Measurements from ENCODE around the gene SRC.

SRC gene

DNA sequence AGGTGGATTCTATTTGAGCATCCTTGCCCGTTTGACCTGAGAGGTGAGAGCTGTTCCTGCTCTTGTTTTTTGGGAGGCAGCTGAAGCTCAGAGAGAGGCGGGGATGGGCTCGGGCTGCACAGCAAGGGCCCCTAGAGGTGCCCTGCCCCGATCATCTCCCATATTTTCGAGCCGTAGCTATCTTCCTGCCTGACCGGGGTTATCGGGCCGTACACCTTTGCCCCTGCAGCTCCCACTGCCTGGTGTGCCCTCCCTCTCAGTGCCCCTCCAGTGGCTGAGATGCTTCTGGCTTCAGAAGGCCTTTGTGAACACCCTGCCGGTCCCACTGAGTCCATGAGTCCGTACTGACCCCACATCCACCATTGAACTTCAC is 6.7 kb downstream of the SRC start:
- Histone ChIP-seq H2AFZ (ENCODE audit: low read depth, low read length) (no peak overlapping the region), H3K36me3 (ENCODE audit: insufficient read depth, low read length) (peaks cover 33% of the 10 kb centered on the region), H3K4me1 (ENCODE audit: insufficient read depth, low read length) (no peaks in the 10 kb centered on the region), H3K4me3 (ENCODE audit: low read length) (no peak overlapping the region), H3K27me3 (ENCODE audit: insufficient read depth, low read length) (no peaks in the 10 kb centered on the region), H3K9me3 (ENCODE audit: low read length) (no peaks in the 10 kb centered on the region)

- H3K27me3 ChIP-seq (ENCODE audit: insufficient read depth, low read length), result no peaks in the 10 kb centered on the region
- no peaks in the 10 kb centered on the region for H3K9me3 ChIP-seq (ENCODE audit: low read length)
- H3K4me1 ChIP-seq (ENCODE audit: insufficient read depth, low read length), result no peaks in the 10 kb centered on the region
- no peak overlapping the region for H3K4me3 ChIP-seq (ENCODE audit: low read length)
- peaks cover 33% of the 10 kb centered on the region for H3K36me3 ChIP-seq (ENCODE audit: insufficient read depth, low read length)
- no peak overlapping the region for H2AFZ ChIP-seq (ENCODE audit: low read depth, low read length)
Observed at GRCh38 chr20:37353285-37353849, 7.4 kb downstream of the SRC start.

GRCh38 chr20:37354210-37355195 is 8.6 kb downstream of the SRC start:
- Histone ChIP-seq H3K36me3 (ENCODE audit: insufficient read depth, low read length) (peaks cover 33% of the 10 kb centered on the region), H3K27me3 (ENCODE audit: insufficient read depth, low read length) (no peaks in the 10 kb centered on the region), H2AFZ (ENCODE audit: low read depth, low read length) (no peak overlapping the region), H3K9me3 (ENCODE audit: low read length) (no peaks in the 10 kb centered on the region), H3K4me1 (ENCODE audit: insufficient read depth, low read length) (no peaks in the 10 kb centered on the region), H3K4me3 (ENCODE audit: low read length) (no peak overlapping the region)

DNA sequence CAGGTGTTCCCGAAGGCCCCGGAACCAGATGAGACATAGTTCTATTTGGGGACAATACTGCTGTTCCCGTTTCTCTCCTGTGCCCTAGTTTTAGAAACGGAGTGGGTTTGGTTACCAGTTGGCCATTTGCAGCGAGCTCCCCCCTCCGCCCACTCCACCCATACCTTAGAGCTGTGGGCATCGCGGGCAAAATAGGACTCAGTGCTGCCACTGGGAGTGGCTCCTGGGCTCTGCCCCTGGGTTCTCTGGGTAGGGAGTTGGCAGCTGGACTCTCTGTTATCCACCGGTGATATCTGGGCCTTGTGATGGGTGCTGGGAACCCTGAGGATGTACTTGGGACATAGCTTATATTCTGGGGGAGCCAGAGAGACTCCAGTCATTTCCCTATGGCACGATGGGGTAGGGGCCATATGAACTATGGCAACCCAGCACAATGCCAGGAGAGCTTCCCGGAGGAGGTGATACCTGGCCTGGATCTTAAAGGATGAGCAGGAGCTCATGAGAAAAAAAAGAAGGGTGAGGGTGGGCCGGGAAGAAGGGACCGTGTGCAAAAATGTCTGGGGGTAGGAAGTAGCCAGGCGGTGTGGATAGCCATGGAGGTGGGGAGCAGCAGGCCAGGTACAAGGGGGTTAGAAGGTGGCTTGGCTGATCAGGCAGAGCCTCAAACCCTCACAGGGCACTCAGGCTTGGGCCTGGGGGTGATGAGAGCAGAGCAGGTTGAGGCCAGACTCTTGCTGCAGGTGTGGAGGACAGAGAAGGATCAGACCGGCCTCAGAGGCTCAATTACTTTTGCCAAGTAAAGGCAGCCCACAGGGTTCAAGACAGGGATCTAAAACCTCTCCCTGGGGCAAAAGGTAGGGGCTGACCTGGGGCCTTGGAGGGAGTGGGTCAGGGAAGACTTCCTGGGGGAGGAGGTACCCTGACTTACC is 9.6 kb downstream of the SRC start:
- no peaks in the 10 kb centered on the region for H3K27me3 ChIP-seq (ENCODE audit: insufficient read depth, low read length)
- H3K36me3 ChIP-seq (ENCODE audit: insufficient read depth, low read length), result peaks cover 31% of the 10 kb centered on the region

DNA sequence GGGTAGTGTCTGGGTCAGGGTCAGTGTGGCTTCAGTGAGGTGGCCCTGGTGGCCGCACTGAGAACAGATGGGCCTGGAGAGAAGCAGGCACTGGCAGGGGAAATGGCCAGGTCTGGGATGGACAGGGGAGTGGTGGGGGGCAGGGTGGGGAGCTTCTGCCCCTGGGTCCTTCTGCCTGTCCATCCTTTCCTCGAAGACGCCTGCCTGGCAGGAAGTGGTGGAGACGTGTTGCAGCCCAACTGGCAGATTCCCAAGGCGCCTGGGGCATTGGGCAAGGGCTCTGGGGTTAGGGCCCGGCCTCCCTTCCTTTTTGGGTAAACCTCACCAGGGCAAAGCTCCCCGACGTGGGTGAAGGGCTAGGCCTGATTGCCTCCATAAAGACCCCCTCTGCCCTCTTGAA is 10.4 kb downstream of the SRC start:
- no peak overlapping the region for H2AFZ ChIP-seq (ENCODE audit: low read depth, low read length)
- no peaks in the 10 kb centered on the region for H3K9me3 ChIP-seq (ENCODE audit: low read length)
- H3K27me3 ChIP-seq (ENCODE audit: insufficient read depth, low read length), result no peaks in the 10 kb centered on the region
- H3K4me3 ChIP-seq (ENCODE audit: low read length), result no peak overlapping the region
- peaks cover 24% of the 10 kb centered on the region for H3K36me3 ChIP-seq (ENCODE audit: insufficient read depth, low read length)
- no peaks in the 10 kb centered on the region for H3K4me1 ChIP-seq (ENCODE audit: insufficient read depth, low read length)

More for the DNA sequence above, 9.6 kb downstream of the SRC start:
- Histone ChIP-seq H3K9me3 (ENCODE audit: low read length) (no peaks in the 10 kb centered on the region), H3K4me1 (ENCODE audit: insufficient read depth, low read length) (no peaks in the 10 kb centered on the region), H3K4me3 (ENCODE audit: low read length) (no peak overlapping the region), H2AFZ (ENCODE audit: low read depth, low read length) (no peak overlapping the region)

- no peaks in the 10 kb centered on the region for H3K4me1 ChIP-seq (ENCODE audit: insufficient read depth, low read length)
- no peak overlapping the region for H2AFZ ChIP-seq (ENCODE audit: low read depth, low read length)
- no peaks in the 10 kb centered on the region for H3K27me3 ChIP-seq (ENCODE audit: insufficient read depth, low read length)
- H3K4me3 ChIP-seq (ENCODE audit: low read length), result no peak overlapping the region
- H3K9me3 ChIP-seq (ENCODE audit: low read length), result no peaks in the 10 kb centered on the region
- H3K36me3 ChIP-seq (ENCODE audit: insufficient read depth, low read length), result peaks cover 22% of the 10 kb centered on the region
Observed at GRCh38 chr20:37356961-37357371, 11.0 kb downstream of the SRC start.

DNA sequence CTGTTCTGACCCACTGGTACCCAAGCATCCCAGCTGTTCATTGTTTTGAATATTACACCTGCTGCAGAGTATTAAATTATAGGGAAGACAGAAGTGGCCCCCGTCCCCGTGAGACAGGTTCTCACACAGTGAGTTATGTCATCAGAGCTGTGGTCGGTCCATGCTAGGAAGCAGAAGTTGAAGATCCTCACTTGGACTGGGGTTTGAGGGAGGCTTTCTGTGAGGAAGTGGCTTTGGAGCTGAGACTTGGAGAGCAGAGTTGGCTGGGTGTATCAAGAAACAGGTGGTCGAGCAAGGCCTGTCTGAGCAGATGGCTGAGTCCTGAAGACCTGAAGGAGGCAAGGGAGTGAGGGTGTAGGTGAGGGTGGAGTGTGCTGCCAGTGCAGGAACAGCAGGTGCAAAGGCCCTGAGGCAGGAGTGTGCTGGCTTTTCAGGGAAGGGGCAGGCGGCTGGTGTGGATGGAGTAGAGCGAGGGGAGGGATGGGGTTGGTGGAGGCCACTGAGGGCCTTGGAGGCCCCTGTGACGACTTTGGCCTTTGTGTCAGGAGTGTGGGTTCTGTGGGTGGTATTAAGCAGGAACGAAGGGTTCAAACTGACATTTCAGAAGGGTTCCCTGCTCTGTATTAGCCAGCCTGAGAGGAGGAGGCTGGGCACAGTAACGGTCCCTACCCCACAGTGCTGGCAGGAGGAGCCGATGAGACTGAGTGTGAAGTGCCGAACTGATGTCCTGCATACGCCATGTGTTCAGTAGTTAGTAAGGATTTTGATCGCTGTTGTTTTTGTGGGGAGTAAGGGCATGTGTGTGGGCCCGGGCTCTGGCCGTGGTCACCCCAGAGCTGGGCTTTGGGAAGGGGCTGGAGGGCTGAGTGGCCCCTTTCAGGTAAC is 11.8 kb downstream of the SRC start:
- no peak overlapping the region for H3K4me3 ChIP-seq (ENCODE audit: low read length)
- H2AFZ ChIP-seq (ENCODE audit: low read depth, low read length), result no peak overlapping the region
- H3K36me3 ChIP-seq (ENCODE audit: insufficient read depth, low read length), result peaks cover 15% of the 10 kb centered on the region
- H3K9me3 ChIP-seq (ENCODE audit: low read length), result no peaks in the 10 kb centered on the region
- H3K27me3 ChIP-seq (ENCODE audit: insufficient read depth, low read length), result no peaks in the 10 kb centered on the region
- no peaks in the 10 kb centered on the region for H3K4me1 ChIP-seq (ENCODE audit: insufficient read depth, low read length)

GRCh38 chr20:37358366-37359150 is 12.6 kb downstream of the SRC start:
- no peak overlapping the region for H2AFZ ChIP-seq (ENCODE audit: low read depth, low read length)
- H3K9me3 ChIP-seq (ENCODE audit: low read length), result no peaks in the 10 kb centered on the region
- no peaks in the 10 kb centered on the region for H3K27me3 ChIP-seq (ENCODE audit: insufficient read depth, low read length)
- peaks cover 11% of the 10 kb centered on the region for H3K36me3 ChIP-seq (ENCODE audit: insufficient read depth, low read length)
- no peaks in the 10 kb centered on the region for H3K4me1 ChIP-seq (ENCODE audit: insufficient read depth, low read length)
- no peak overlapping the region for H3K4me3 ChIP-seq (ENCODE audit: low read length)

- Histone ChIP-seq H3K4me3 (ENCODE audit: low read length) (no peak overlapping the region), H3K4me1 (ENCODE audit: insufficient read depth, low read length) (no peaks in the 10 kb centered on the region), H2AFZ (ENCODE audit: low read depth, low read length) (no peak overlapping the region), H3K9me3 (ENCODE audit: low read length) (no peaks in the 10 kb centered on the region), H3K27me3 (ENCODE audit: insufficient read depth, low read length) (no peaks in the 10 kb centered on the region), H3K36me3 (ENCODE audit: insufficient read depth, low read length) (peaks cover 5% of the 10 kb centered on the region)
Observed at GRCh38 chr20:37359331-37359730, 13.4 kb downstream of the SRC start.

DNA sequence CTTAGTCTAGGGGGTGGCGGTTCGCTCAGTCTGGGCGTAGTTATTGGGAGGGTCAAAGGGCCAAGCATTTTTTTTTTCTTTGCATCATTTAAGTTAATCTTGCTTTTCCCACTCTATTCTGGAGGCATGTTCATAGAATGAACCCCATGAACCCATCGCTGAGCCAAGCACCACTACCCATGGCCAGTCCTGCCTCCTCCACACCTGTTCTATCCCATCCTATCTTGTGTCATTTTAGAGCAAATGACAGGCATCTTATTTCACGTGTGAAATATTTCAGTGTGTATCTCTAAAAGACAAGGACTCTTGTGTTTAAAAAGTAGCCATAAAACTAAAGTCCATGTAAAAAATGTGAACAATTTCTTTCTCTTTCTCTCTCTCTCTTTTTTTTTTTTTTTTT is 13.9 kb downstream of the SRC start:
- no peak overlapping the region for H3K4me3 ChIP-seq (ENCODE audit: low read length)
- H3K4me1 ChIP-seq (ENCODE audit: insufficient read depth, low read length), result peaks cover under 1% of the 10 kb centered on the region
- peaks cover 1% of the 10 kb centered on the region for H3K36me3 ChIP-seq (ENCODE audit: insufficient read depth, low read length)

GRCh38 chr20:37360391-37361115 is 14.6 kb downstream of the SRC start:
- peaks cover 5% of the 10 kb centered on the region for H3K36me3 ChIP-seq (ENCODE audit: insufficient read depth, low read length)

More for the DNA sequence above, 13.9 kb downstream of the SRC start:
- H3K9me3 ChIP-seq (ENCODE audit: low read length), result no peaks in the 10 kb centered on the region
- no peak overlapping the region for H2AFZ ChIP-seq (ENCODE audit: low read depth, low read length)
- no peaks in the 10 kb centered on the region for H3K27me3 ChIP-seq (ENCODE audit: insufficient read depth, low read length)

More at GRCh38 chr20:37360391-37361115, 14.6 kb downstream of the SRC start:
- Histone ChIP-seq H3K4me3 (ENCODE audit: low read length) (no peak overlapping the region), H3K9me3 (ENCODE audit: low read length) (peaks cover 1% of the 10 kb centered on the region), H2AFZ (ENCODE audit: low read depth, low read length) (no peak overlapping the region), H3K4me1 (ENCODE audit: insufficient read depth, low read length) (peaks cover 4% of the 10 kb centered on the region), H3K27me3 (ENCODE audit: insufficient read depth, low read length) (no peaks in the 10 kb centered on the region)

Data from neuron (in vitro differentiated cells).